HG02973 (cell line): ENCODE data around the gene MRPL50.

Source experiments
- ATAC-seq: cut with Tn5 transposase; IDR thresholded peaks from one replicate; pipeline ENCODE4 v1.9.1; 2021; ENCODE audit warnings: moderate library complexity; ENCODE audit not compliant: unreplicated experiment

Gene MRPL50

GRCh38 chr9:101342595-101342994 is 55.8 kb downstream of the MRPL50 start:
- ATAC-seq = no peak

- ATAC-seq = no peak
These were observed 56.5 kb downstream of the MRPL50 start for GRCh38 chr9:101341958-101342357.
